GM12878 (cell line): ENCODE results near the gene GPN1. TPM values are rescaled to one million over a fixed set of nuclear protein-coding genes. Genes with fewer than 3 reads are reported as not detected.

Source experiments
- BHLHE40 ChIP-seq, 2 experiments: fragments of 450-650 bp in 1 of 2; IDR thresholded peaks; 2 replicates each; pipeline ENCODE4 v1.6.1; 2011 to 2017; ENCODE audit warnings: low read depth in 2 of 2, borderline replicate concordance in 1 of 2, improper control_type of control experiment in 1 of 2, low read length in 1 of 2, mild to moderate bottlenecking in 1 of 2
- CREB1 ChIP-seq: IDR thresholded peaks from 2 replicates; pipeline ENCODE4 v1.6.1; 2012; ENCODE audit warnings: low read depth, mild to moderate bottlenecking, inconsistent platforms
- DPF2 ChIP-seq: fragments of 450-650 bp; IDR thresholded peaks from 2 replicates; pipeline ENCODE4 v1.6.1; 2017; ENCODE audit warnings: mild to moderate bottlenecking
- HCFC1 ChIP-seq: fragments of 150-350 bp; IDR thresholded peaks from 2 replicates; pipeline ENCODE4 v1.6.1; 2014; ENCODE audit warnings: low read length
- HDGF ChIP-seq: fragments of 450-650 bp; IDR thresholded peaks from 2 replicates; pipeline ENCODE4 v1.6.1; 2016; ENCODE audit warnings: antibody characterized with exemption
- IRF4 ChIP-seq: IDR thresholded peaks from 2 replicates; pipeline ENCODE4 v1.6.1; 2011; ENCODE audit warnings: low read depth, low read length
- NR2C1 ChIP-seq: fragments of 450-650 bp; IDR thresholded peaks from 2 replicates; pipeline ENCODE4 v1.6.1; 2017; ENCODE audit warnings: antibody characterized with exemption, mild to moderate bottlenecking, moderate library complexity
- NR2C2 ChIP-seq: IDR thresholded peaks from 2 replicates; pipeline ENCODE4 v1.6.1; 2011; ENCODE audit warnings: borderline replicate concordance, low read depth; ENCODE audit not compliant: control insufficient read depth, insufficient read length
- RAD21 ChIP-seq: IDR thresholded peaks from 2 replicates; pipeline ENCODE4 v1.6.1; 2011; ENCODE audit warnings: mild to moderate bottlenecking, low read depth, low read length, moderate library complexity; ENCODE audit not compliant: insufficient read depth
- RB1 ChIP-seq: fragments of 450-650 bp; formaldehyde crosslinking; IDR thresholded peaks from 2 replicates; pipeline ENCODE4 v1.6.1; 2017; ENCODE audit warnings: mild to moderate bottlenecking, borderline replicate concordance
- SMAD5 ChIP-seq: IDR thresholded peaks from 2 replicates; pipeline ENCODE4 v1.6.1; 2016; ENCODE audit warnings: antibody characterized with exemption, low read depth
- SUZ12 ChIP-seq: fragments of 200-600 bp; sonication (generic); IDR thresholded peaks from one replicate; pipeline ENCODE4 v1.6.1; 2018; ENCODE audit warnings: antibody characterized with exemption, mild to moderate bottlenecking; ENCODE audit not compliant: unreplicated experiment
- TAF1 ChIP-seq: IDR thresholded peaks from 2 replicates; pipeline ENCODE4 v1.6.1; 2011; ENCODE audit warnings: mild to moderate bottlenecking, low read depth, low read length, borderline replicate concordance
- TARDBP ChIP-seq: IDR thresholded peaks from 2 replicates; pipeline ENCODE4 v1.6.1; 2016; ENCODE audit warnings: borderline replicate concordance
- YY1 ChIP-seq: IDR thresholded peaks from 2 replicates; pipeline ENCODE4 v1.6.1; 2011; ENCODE audit warnings: low read depth, mild to moderate bottlenecking, low read length
- polyA plus RNA-seq, 11 experiments: library from polyadenylated mRNA; depleted of rRNA in 4 of 11; unstranded in 6 of 11; stranded (reverse) in 5 of 11; fragments of >200 nt; fragmentation: Nextera tagmentation in 4 of 11; fragmentation: Illumina TruSeq in 1 of 11; extraction: Ambion mirVana in 4 of 11; extraction: Trizol in 1 of 11; gene quantifications; 1 replicate in 1 of 11; 2 replicates in 10 of 11; pipeline versions ENCODE4 v1.2.1 to v1.2.3, GENCODE V29; 2011 to 2016; ENCODE audit warnings: inconsistent platforms in 2 of 11, missing spikeins in 2 of 11, low read depth in 1 of 11
- total RNA-seq, 4 experiments: library from RNA; depleted of rRNA in 3 of 4; stranded (reverse); fragments of >200 nt in 3 of 4; fragmentation: Illumina TruSeq in 1 of 4; extraction: Trizol in 1 of 4; gene quantifications; 2 replicates each; pipeline versions ENCODE4 v1.2.1 to v1.2.3, GENCODE V29; 2013 to 2021
- TF ChIP-seq, protein P1 (sequence below): fragments of 450-650 bp; IDR thresholded peaks from 2 replicates; pipeline ENCODE4 v1.6.1; 2017; ENCODE audit warnings: mild to moderate bottlenecking
- TF ChIP-seq, protein P2 (sequence below): IDR thresholded peaks from 2 replicates; pipeline ENCODE4 v1.6.1; 2012; ENCODE audit warnings: mild to moderate bottlenecking, low read depth, low read length
- TF ChIP-seq, protein P3 (sequence below): fragments of 450-650 bp; formaldehyde crosslinking; IDR thresholded peaks from 2 replicates; pipeline ENCODE4 v1.4.0; 2022; ENCODE audit warnings: mild to moderate bottlenecking, moderate library complexity
- TF ChIP-seq, protein P4 (sequence below): fragments of 450-650 bp; IDR thresholded peaks from 2 replicates; pipeline ENCODE4 v1.6.1; 2014; ENCODE audit warnings: mild to moderate bottlenecking

GPN1 gene
- total and polyA plus RNA-seq, 10 of the 15 experiments (the other 5 are each of a cell fraction or from before 2014, with no cell fraction given), result 32.1 to 108 (median 60.4) TPM

DNA sequence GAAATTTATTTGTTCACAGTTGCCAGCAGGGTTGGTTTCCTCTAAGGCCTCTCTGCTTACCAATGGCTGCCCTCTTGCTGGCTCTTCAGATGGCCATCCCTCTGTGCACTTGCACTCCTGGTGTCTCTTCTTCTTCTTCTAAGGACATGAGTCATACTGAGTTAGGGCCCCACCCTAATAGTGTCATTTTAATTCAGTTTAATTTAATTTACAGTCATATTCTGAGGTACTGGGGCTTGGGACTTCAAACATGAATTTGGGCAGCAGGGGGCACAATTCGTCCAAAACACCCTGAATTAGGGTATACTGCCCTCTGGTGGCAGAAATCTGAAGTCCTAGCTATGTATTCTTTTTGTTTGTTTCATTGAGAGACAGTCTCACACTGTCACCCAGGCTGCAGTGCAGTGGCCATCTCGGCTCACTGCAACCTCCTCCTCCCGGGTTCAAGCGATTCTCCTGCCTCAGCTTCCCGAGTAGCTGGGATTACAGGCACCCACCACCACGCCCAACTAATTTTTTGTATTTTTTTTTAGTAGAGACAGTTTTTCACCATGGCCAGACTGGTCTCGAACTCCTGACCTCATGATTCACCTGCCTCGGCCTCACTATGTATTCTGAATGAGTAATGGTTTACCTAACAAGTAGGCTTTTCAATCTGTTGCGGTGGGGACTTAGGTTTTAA, 54.7 kb downstream of the GPN1 start (continued):
- TF ChIP-seq HDGF (peak; percentile 56; the same call in 1 of the 2 replicates), TARDBP (no peak), NR2C1 (no peak), YY1 (peak; percentile 72), RAD21 (peak; percentile 71), CREB1 (0 out of 2 replicates have a peak, but pooled peaks have one; percentile 22), HCFC1 (peak; percentile 20; the same call in 1 of the 2 replicates), DPF2 (no peak), TAF1 (no peak), SMAD5 (no peak), IRF4 (0 out of 2 replicates have a peak, but pooled peaks have one; percentile 10), NR2C2 (no peak), SUZ12 (no peak), BHLHE40 (IDR thresholded peaks at IDR 0.05; ENCODE audit: borderline replicate concordance in 1 of 2, low read depth in 2 of 2, low read length in 1 of 2) (0 out of 4 replicates have a peak, but pooled peaks of 1 of the 2 experiments have one; percentile 22), RB1 (peak; percentile 72; the same call in 1 of the 2 replicates)
- TF ChIP-seq, protein P1, sequence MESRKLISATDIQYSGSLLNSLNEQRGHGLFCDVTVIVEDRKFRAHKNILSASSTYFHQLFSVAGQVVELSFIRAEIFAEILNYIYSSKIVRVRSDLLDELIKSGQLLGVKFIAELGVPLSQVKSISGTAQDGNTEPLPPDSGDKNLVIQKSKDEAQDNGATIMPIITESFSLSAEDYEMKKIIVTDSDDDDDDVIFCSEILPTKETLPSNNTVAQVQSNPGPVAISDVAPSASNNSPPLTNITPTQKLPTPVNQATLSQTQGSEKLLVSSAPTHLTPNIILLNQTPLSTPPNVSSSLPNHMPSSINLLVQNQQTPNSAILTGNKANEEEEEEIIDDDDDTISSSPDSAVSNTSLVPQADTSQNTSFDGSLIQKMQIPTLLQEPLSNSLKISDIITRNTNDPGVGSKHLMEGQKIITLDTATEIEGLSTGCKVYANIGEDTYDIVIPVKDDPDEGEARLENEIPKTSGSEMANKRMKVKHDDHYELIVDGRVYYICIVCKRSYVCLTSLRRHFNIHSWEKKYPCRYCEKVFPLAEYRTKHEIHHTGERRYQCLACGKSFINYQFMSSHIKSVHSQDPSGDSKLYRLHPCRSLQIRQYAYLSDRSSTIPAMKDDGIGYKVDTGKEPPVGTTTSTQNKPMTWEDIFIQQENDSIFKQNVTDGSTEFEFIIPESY, result no peak
- TF ChIP-seq, protein P2, sequence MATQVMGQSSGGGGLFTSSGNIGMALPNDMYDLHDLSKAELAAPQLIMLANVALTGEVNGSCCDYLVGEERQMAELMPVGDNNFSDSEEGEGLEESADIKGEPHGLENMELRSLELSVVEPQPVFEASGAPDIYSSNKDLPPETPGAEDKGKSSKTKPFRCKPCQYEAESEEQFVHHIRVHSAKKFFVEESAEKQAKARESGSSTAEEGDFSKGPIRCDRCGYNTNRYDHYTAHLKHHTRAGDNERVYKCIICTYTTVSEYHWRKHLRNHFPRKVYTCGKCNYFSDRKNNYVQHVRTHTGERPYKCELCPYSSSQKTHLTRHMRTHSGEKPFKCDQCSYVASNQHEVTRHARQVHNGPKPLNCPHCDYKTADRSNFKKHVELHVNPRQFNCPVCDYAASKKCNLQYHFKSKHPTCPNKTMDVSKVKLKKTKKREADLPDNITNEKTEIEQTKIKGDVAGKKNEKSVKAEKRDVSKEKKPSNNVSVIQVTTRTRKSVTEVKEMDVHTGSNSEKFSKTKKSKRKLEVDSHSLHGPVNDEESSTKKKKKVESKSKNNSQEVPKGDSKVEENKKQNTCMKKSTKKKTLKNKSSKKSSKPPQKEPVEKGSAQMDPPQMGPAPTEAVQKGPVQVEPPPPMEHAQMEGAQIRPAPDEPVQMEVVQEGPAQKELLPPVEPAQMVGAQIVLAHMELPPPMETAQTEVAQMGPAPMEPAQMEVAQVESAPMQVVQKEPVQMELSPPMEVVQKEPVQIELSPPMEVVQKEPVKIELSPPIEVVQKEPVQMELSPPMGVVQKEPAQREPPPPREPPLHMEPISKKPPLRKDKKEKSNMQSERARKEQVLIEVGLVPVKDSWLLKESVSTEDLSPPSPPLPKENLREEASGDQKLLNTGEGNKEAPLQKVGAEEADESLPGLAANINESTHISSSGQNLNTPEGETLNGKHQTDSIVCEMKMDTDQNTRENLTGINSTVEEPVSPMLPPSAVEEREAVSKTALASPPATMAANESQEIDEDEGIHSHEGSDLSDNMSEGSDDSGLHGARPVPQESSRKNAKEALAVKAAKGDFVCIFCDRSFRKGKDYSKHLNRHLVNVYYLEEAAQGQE, result no peak
- TF ChIP-seq, protein P3, sequence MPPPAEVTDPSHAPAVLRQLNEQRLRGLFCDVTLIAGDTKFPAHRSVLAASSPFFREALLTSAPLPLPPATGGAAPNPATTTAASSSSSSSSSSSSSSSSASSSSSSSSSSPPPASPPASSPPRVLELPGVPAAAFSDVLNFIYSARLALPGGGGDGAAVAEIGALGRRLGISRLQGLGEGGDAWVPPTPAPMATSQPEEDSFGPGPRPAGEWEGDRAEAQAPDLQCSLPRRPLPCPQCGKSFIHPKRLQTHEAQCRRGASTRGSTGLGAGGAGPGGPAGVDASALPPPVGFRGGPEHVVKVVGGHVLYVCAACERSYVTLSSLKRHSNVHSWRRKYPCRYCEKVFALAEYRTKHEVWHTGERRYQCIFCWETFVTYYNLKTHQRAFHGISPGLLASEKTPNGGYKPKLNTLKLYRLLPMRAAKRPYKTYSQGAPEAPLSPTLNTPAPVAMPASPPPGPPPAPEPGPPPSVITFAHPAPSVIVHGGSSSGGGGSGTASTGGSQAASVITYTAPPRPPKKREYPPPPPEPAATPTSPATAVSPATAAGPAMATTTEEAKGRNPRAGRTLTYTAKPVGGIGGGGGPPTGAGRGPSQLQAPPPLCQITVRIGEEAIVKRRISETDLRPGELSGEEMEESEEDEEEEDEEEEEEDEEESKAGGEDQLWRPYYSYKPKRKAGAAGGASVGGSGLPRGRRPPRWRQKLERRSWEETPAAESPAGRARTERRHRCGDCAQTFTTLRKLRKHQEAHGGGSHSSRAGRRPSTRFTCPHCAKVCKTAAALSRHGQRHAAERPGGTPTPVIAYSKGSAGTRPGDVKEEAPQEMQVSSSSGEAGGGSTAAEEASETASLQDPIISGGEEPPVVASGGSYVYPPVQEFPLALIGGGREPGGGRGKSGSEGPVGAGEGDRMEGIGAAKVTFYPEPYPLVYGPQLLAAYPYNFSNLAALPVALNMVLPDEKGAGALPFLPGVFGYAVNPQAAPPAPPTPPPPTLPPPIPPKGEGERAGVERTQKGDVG (CRISPR knock-in tag), result no peak
- TF ChIP-seq, protein P4, sequence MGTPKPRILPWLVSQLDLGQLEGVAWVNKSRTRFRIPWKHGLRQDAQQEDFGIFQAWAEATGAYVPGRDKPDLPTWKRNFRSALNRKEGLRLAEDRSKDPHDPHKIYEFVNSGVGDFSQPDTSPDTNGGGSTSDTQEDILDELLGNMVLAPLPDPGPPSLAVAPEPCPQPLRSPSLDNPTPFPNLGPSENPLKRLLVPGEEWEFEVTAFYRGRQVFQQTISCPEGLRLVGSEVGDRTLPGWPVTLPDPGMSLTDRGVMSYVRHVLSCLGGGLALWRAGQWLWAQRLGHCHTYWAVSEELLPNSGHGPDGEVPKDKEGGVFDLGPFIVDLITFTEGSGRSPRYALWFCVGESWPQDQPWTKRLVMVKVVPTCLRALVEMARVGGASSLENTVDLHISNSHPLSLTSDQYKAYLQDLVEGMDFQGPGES, result peak; percentile 44; the same call in 1 of the 2 replicates
